ENCODE results near the gene ZNF681.

Gene ZNF681

GRCh38 chr19:23771761-23772674 is 13.3 kb upstream of the ZNF681 start:
- H3K9me3 ChIP-seq (ENCODE audit: control insufficient read depth, low read length), result peaks cover 24% of the 10 kb centered on the region
- H2BK120ac ChIP-seq (ENCODE audit: low read depth, low read length), result no peak overlapping the region
- H3K23ac ChIP-seq (ENCODE audit: low read length in 2 of 2), result no peak overlapping the region
- no peaks in the 10 kb centered on the region for H3K79me1 ChIP-seq (replicated peaks; ENCODE audit: low read length, poor library complexity, severe bottlenecking)
- no peak overlapping the region for H2BK12ac ChIP-seq (ENCODE audit: low read length in 2 of 2)
- H3K4me3 ChIP-seq (ENCODE audit: insufficient read depth in 1 of 2, low read depth in 1 of 2, low read length in 2 of 2), result no peak overlapping the region
- no peak overlapping the region for H2BK15ac ChIP-seq (ENCODE audit: low read depth, poor library complexity, severe bottlenecking)
- no peak overlapping the region for H3K4ac ChIP-seq (ENCODE audit: low read depth in 1 of 2, low read length in 2 of 2)
- WGBS, result 81% methylated on average over 4 of the region's 4 CpGs
- no peak overlapping the region for H3K9ac ChIP-seq (ENCODE audit: low read length)
- H4K8ac ChIP-seq (ENCODE audit: low read length), result no peak overlapping the region
- H3K27me3 ChIP-seq (ENCODE audit: control insufficient read depth in 1 of 2, insufficient read depth in 1 of 2, low read length in 2 of 2), result no peaks in the 10 kb centered on the region
- no peak overlapping the region for H2AFZ ChIP-seq (ENCODE audit: low read depth, low read length)
- no peak for DNase-seq
- H3K18ac ChIP-seq (ENCODE audit: low read depth in 1 of 2, low read length in 2 of 2), result no peak overlapping the region
- no peak overlapping the region for H2BK5ac ChIP-seq (ENCODE audit: low read depth, low read length, poor library complexity, severe bottlenecking)
- no peak overlapping the region for H3K14ac ChIP-seq (ENCODE audit: low read length in 2 of 2)
- H2AK5ac ChIP-seq (ENCODE audit: low read length, severe bottlenecking), result no peak overlapping the region
- no peak overlapping the region for H3K27ac ChIP-seq (ENCODE audit: low read length, poor library complexity, severe bottlenecking)
- no peaks in the 10 kb centered on the region for H3K4me1 ChIP-seq (ENCODE audit: control insufficient read depth, insufficient read depth, low read depth, low read length)
- H3K36me3 ChIP-seq (ENCODE audit: control insufficient read depth in 1 of 2, insufficient read depth in 2 of 2, low read depth in 1 of 2, low read length in 2 of 2), result no peaks in the 10 kb centered on the region
- no peak overlapping the region for H3K4me2 ChIP-seq (ENCODE audit: low read length, poor library complexity, severe bottlenecking)
- H4K91ac ChIP-seq (ENCODE audit: low read length), result no peak overlapping the region

- Histone ChIP-seq H3K14ac (ENCODE audit: low read length in 2 of 2) (no peak overlapping the region), H3K9me3 (ENCODE audit: control insufficient read depth, low read length) (peaks cover 19% of the 10 kb centered on the region), H3K4me3 (ENCODE audit: insufficient read depth in 1 of 2, low read depth in 1 of 2, low read length in 2 of 2) (no peak overlapping the region), H3K36me3 (ENCODE audit: control insufficient read depth in 1 of 2, insufficient read depth in 2 of 2, low read depth in 1 of 2, low read length in 2 of 2) (no peaks in the 10 kb centered on the region), H3K4me1 (ENCODE audit: control insufficient read depth, insufficient read depth, low read depth, low read length) (no peaks in the 10 kb centered on the region), H2AK5ac (ENCODE audit: low read length, severe bottlenecking) (no peak overlapping the region), H3K79me1 (replicated peaks; ENCODE audit: low read length, poor library complexity, severe bottlenecking) (no peaks in the 10 kb centered on the region), H3K9ac (ENCODE audit: low read length) (no peak overlapping the region), H2AFZ (ENCODE audit: low read depth, low read length) (no peak overlapping the region), H3K4me2 (ENCODE audit: low read length, poor library complexity, severe bottlenecking) (no peak overlapping the region), H2BK5ac (ENCODE audit: low read depth, low read length, poor library complexity, severe bottlenecking) (no peak overlapping the region), H2BK120ac (ENCODE audit: low read depth, low read length) (no peak overlapping the region), H4K8ac (ENCODE audit: low read length) (no peak overlapping the region), H3K4ac (ENCODE audit: low read depth in 1 of 2, low read length in 2 of 2) (no peak overlapping the region), H3K27ac (ENCODE audit: low read length, poor library complexity, severe bottlenecking) (no peak overlapping the region), H2BK15ac (ENCODE audit: low read depth, poor library complexity, severe bottlenecking) (no peak overlapping the region), H3K23ac (ENCODE audit: low read length in 2 of 2) (no peak overlapping the region), H4K91ac (ENCODE audit: low read length) (no peak overlapping the region), H3K18ac (ENCODE audit: low read depth in 1 of 2, low read length in 2 of 2) (no peak overlapping the region), H2BK12ac (ENCODE audit: low read length in 2 of 2) (no peak overlapping the region), H3K27me3 (ENCODE audit: control insufficient read depth in 1 of 2, insufficient read depth in 1 of 2, low read length in 2 of 2) (no peaks in the 10 kb centered on the region)
- no peak for DNase-seq
- whole genome bisulfite sequencing, result 93% methylated on average over 2 of the region's 2 CpGs
Observed at GRCh38 chr19:23771316-23771715, 12.6 kb upstream of the ZNF681 start.

- WGBS, result 100% methylated on average over 1 of the region's 1 CpG
- Histone ChIP-seq H2BK5ac (ENCODE audit: low read depth, low read length, poor library complexity, severe bottlenecking) (no peak overlapping the region), H3K4me2 (ENCODE audit: low read length, poor library complexity, severe bottlenecking) (no peak overlapping the region), H3K79me1 (replicated peaks; ENCODE audit: low read length, poor library complexity, severe bottlenecking) (no peaks in the 10 kb centered on the region), H2BK15ac (ENCODE audit: low read depth, poor library complexity, severe bottlenecking) (no peak overlapping the region), H3K4me1 (ENCODE audit: control insufficient read depth, insufficient read depth, low read depth, low read length) (no peaks in the 10 kb centered on the region), H3K23ac (ENCODE audit: low read length in 2 of 2) (no peak overlapping the region), H3K18ac (ENCODE audit: low read depth in 1 of 2, low read length in 2 of 2) (no peak overlapping the region), H2AK5ac (ENCODE audit: low read length, severe bottlenecking) (no peak overlapping the region), H3K14ac (ENCODE audit: low read length in 2 of 2) (no peak overlapping the region), H2BK12ac (ENCODE audit: low read length in 2 of 2) (no peak overlapping the region), H3K9me3 (ENCODE audit: control insufficient read depth, low read length) (peaks cover 20% of the 10 kb centered on the region), H3K4ac (ENCODE audit: low read depth in 1 of 2, low read length in 2 of 2) (no peak overlapping the region), H2BK120ac (ENCODE audit: low read depth, low read length) (no peak overlapping the region), H2AFZ (ENCODE audit: low read depth, low read length) (no peak overlapping the region), H3K27ac (ENCODE audit: low read length, poor library complexity, severe bottlenecking) (no peak overlapping the region), H3K27me3 (ENCODE audit: control insufficient read depth in 1 of 2, insufficient read depth in 1 of 2, low read length in 2 of 2) (no peaks in the 10 kb centered on the region), H4K8ac (ENCODE audit: low read length) (no peak overlapping the region), H3K4me3 (ENCODE audit: insufficient read depth in 1 of 2, low read depth in 1 of 2, low read length in 2 of 2) (no peak overlapping the region), H4K91ac (ENCODE audit: low read length) (no peak overlapping the region), H3K9ac (ENCODE audit: low read length) (no peak overlapping the region), H3K36me3 (ENCODE audit: control insufficient read depth in 1 of 2, insufficient read depth in 2 of 2, low read depth in 1 of 2, low read length in 2 of 2) (no peaks in the 10 kb centered on the region)
- DNase-seq, result no peak
Observed at GRCh38 chr19:23770672-23771250, 12.1 kb upstream of the ZNF681 start.

GRCh38 chr19:23769691-23770468 is 11.2 kb upstream of the ZNF681 start:
- 69% methylated on average over 2 of the region's 3 CpGs for WGBS
- Histone ChIP-seq H3K4me2 (ENCODE audit: low read length, poor library complexity, severe bottlenecking) (no peak overlapping the region), H2AK5ac (ENCODE audit: low read length, severe bottlenecking) (no peak overlapping the region), H3K4ac (ENCODE audit: low read depth in 1 of 2, low read length in 2 of 2) (no peak overlapping the region), H2BK15ac (ENCODE audit: low read depth, poor library complexity, severe bottlenecking) (no peak overlapping the region), H3K27ac (ENCODE audit: low read length, poor library complexity, severe bottlenecking) (no peak overlapping the region), H3K18ac (ENCODE audit: low read depth in 1 of 2, low read length in 2 of 2) (no peak overlapping the region), H2BK12ac (ENCODE audit: low read length in 2 of 2) (no peak overlapping the region), H3K27me3 (ENCODE audit: control insufficient read depth in 1 of 2, insufficient read depth in 1 of 2, low read length in 2 of 2) (no peaks in the 10 kb centered on the region), H2BK5ac (ENCODE audit: low read depth, low read length, poor library complexity, severe bottlenecking) (no peak overlapping the region), H3K4me1 (ENCODE audit: control insufficient read depth, insufficient read depth, low read depth, low read length) (no peaks in the 10 kb centered on the region), H3K4me3 (ENCODE audit: insufficient read depth in 1 of 2, low read depth in 1 of 2, low read length in 2 of 2) (no peak overlapping the region), H3K14ac (ENCODE audit: low read length in 2 of 2) (no peak overlapping the region), H4K8ac (ENCODE audit: low read length) (no peak overlapping the region), H2BK120ac (ENCODE audit: low read depth, low read length) (no peak overlapping the region), H2AFZ (ENCODE audit: low read depth, low read length) (no peak overlapping the region), H4K91ac (ENCODE audit: low read length) (no peak overlapping the region), H3K9ac (ENCODE audit: low read length) (no peak overlapping the region), H3K23ac (ENCODE audit: low read length in 2 of 2) (no peak overlapping the region), H3K79me1 (replicated peaks; ENCODE audit: low read length, poor library complexity, severe bottlenecking) (no peaks in the 10 kb centered on the region), H3K36me3 (ENCODE audit: control insufficient read depth in 1 of 2, insufficient read depth in 2 of 2, low read depth in 1 of 2, low read length in 2 of 2) (no peaks in the 10 kb centered on the region), H3K9me3 (ENCODE audit: control insufficient read depth, low read length) (peaks cover 24% of the 10 kb centered on the region)
- DNase-seq, result no peak

Data from mesenchymal stem cell (in vitro differentiated cells and primary cell).